HepG2 (cell line): ENCODE results near the gene CCNO. TPM values are rescaled to one million over a fixed set of nuclear protein-coding genes. Genes with fewer than 3 reads are reported as not detected.

Experiments used
- CC2D1A ChIP-seq: sonication (generic); formaldehyde crosslinking; IDR thresholded peaks from 2 replicates; pipeline ENCODE4 v1.8.1; 2023; ENCODE audit warnings: mild to moderate bottlenecking, missing genetic modification reagents
- IKZF4 ChIP-seq: sonication (generic); formaldehyde crosslinking; IDR thresholded peaks from 2 replicates; pipeline ENCODE4 v1.5.1; 2020; ENCODE audit warnings: borderline replicate concordance, mild to moderate bottlenecking, low read depth, missing genetic modification reagents; ENCODE audit errors: not compliant biosample characterization
- KDM1A ChIP-seq: IDR thresholded peaks from 2 replicates; pipeline ENCODE4 v1.6.1; 2016; ENCODE audit warnings: missing compliant biosample characterization
- LCORL ChIP-seq, 2 experiments: fragments of 450-650 bp in 1 of 2; sonication (generic) in 1 of 2; formaldehyde crosslinking in 1 of 2; IDR thresholded peaks; 2 replicates each; pipeline versions ENCODE4 v1.5.0 to v1.6.1; 2017 to 2020; ENCODE audit warnings: antibody characterized with exemption in 1 of 2, missing genetic modification reagents in 1 of 2
- ZBTB3 ChIP-seq: sonication (generic); formaldehyde crosslinking; IDR thresholded peaks from 2 replicates; pipeline ENCODE4 v1.4.0; 2020; ENCODE audit warnings: low read depth, mild to moderate bottlenecking, moderate library complexity, missing genetic modification reagents, borderline replicate concordance
- ZBTB7A ChIP-seq: sonication (generic); formaldehyde crosslinking; IDR thresholded peaks from 2 replicates; pipeline ENCODE4 v1.8.0; 2022; ENCODE audit warnings: mild to moderate bottlenecking, missing genetic modification reagents
- ZNF564 ChIP-seq: sonication (generic); formaldehyde crosslinking; IDR thresholded peaks from 2 replicates; pipeline ENCODE4 v1.8.1; 2023; ENCODE audit warnings: mild to moderate bottlenecking, missing genetic modification reagents
- ZNF777 ChIP-seq: sonication (generic); formaldehyde crosslinking; IDR thresholded peaks from 2 replicates; pipeline ENCODE4 v1.4.0; 2020; ENCODE audit warnings: missing genetic modification reagents
- polyA plus RNA-seq, 8 experiments: library from polyadenylated mRNA; depleted of rRNA in 3 of 8; stranded (reverse) in 7 of 8; unstranded in 1 of 8; fragments of >200 nt; fragmentation: Illumina TruSeq in 4 of 8; extraction: Trizol in 4 of 8; gene quantifications; 2 replicates each; pipeline versions ENCODE4 v1.2.1 to v1.2.3, GENCODE V29; 2011 to 2016; ENCODE audit warnings: low read depth in 4 of 8, missing spikeins in 1 of 8, mixed read lengths in 1 of 8; ENCODE audit not compliant: insufficient read depth in 1 of 8
- total RNA-seq, 5 experiments: library from RNA; depleted of rRNA; stranded (reverse); fragments of >200 nt; fragmentation: Illumina TruSeq; extraction: Trizol; gene quantifications; 2 replicates each; pipeline ENCODE4 v1.2.3, GENCODE V29; 2016; ENCODE audit warnings: low read depth in 1 of 5
- TF ChIP-seq, protein P1 (sequence below): sonication (generic); formaldehyde crosslinking; IDR thresholded peaks from 2 replicates; pipeline ENCODE4 v1.8.1; 2023; ENCODE audit warnings: mild to moderate bottlenecking, moderate library complexity, missing genetic modification reagents
- TF ChIP-seq, protein P2 (sequence below): sonication (generic); formaldehyde crosslinking; IDR thresholded peaks from 2 replicates; pipeline ENCODE4 v1.4.0; 2020; ENCODE audit warnings: missing genetic modification reagents
- TF ChIP-seq, protein P3 (sequence below): sonication (generic); formaldehyde crosslinking; IDR thresholded peaks from 2 replicates; pipeline ENCODE4 v1.5.0; 2020; ENCODE audit warnings: mild to moderate bottlenecking, missing genetic modification reagents, moderate library complexity
- TF ChIP-seq, protein P4 (sequence below): sonication (generic); formaldehyde crosslinking; IDR thresholded peaks from 2 replicates; pipeline ENCODE4 v1.8.1; 2023; ENCODE audit warnings: mild to moderate bottlenecking, missing genetic modification reagents
- TF ChIP-seq, protein P5 (sequence below): sonication (generic); formaldehyde crosslinking; IDR thresholded peaks from 2 replicates; pipeline ENCODE4 v1.4.0; 2020; ENCODE audit warnings: mild to moderate bottlenecking, missing genetic modification reagents
- TF ChIP-seq, protein P6 (sequence below): sonication (generic); formaldehyde crosslinking; IDR thresholded peaks from 2 replicates; pipeline ENCODE4 v1.5.0; 2020; ENCODE audit warnings: mild to moderate bottlenecking, missing genetic modification reagents, borderline replicate concordance

The CCNO gene
- total and polyA plus RNA-seq, 2 of the 13 experiments (the other 11 are each of a cell fraction or from before 2014, with no cell fraction given), result 0.07 TPM; not detected in 1

DNA sequence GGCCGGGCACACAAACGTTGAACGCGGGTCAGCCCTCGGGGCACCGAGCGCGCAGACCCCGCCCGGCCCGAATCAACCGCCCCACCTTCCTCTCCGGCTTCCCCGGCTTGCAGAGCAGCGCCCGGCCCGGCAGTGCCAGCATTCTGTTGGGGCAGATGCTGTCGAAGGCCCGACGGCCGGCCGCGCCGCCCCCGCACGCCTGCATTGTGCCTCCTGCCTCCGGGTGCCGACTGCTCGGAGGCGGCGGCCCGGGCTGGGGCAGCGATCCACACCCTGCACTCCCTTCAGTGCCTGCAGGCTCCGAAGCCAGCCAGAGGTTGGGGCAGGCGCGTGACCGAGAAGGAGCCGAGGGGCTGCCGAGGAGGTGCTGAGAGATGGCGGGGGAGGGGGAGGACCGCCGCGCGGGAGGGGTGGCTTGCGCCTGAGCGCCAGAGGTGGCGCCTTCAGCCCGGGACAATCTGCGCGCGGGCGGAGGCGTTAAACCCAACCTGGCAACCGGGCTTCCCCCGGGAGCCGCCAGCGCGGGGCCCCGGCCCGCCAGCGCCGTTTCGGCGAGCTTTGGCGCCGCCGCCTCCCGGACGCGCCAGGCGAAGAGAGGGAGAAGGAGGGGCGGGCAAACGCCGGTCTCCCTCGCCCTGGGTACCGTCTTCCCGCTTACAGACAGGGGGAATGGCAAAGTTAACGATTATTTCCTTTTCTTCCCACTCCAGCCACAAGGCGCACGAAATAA is 6.3 kb downstream of the CCNO start, which contains the start of gene MCIDAS (continued):
- TF ChIP-seq ZBTB7A (CRISPR knock-in tag) (0 out of 2 replicates have a peak, but pooled peaks have one; percentile 36), IKZF4 (CRISPR knock-in tag) (peak; percentile 10), ZNF777 (CRISPR knock-in tag) (peak; percentile 99), ZBTB3 (CRISPR knock-in tag) (no peak), LCORL (IDR thresholded peaks at IDR 0.05) (no peak), LCORL (CRISPR knock-in tag; IDR thresholded peaks at IDR 0.05) (0 out of 2 replicates have a peak, but pooled peaks have one; percentile 8), KDM1A (0 out of 2 replicates have a peak, but pooled peaks have one; percentile 35), ZNF564 (CRISPR knock-in tag) (0 out of 2 replicates have a peak, but pooled peaks have one; percentile 29), CC2D1A (no peak)
- TF ChIP-seq, protein P1, sequence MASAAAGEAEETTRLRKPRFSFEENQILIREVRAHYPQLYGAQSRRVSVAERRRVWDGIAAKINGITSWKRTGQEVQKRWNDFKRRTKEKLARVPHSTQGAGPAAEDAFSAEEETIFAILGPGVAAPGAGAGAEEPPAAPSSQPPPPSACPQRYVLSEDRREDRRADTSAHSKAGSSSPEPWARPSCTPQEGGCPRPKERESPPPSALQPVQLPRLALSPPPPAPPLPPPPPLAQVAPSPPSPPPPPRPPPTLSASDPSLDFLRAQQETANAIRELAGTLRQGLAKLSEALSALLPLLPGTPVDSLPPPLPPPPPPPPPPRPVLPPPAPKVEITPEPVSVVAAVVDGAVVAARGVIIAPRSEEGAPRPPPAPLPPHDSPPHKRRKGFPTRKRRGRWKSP, result peak; percentile 94; the same call in 1 of the 2 replicates
- TF ChIP-seq, protein P2, sequence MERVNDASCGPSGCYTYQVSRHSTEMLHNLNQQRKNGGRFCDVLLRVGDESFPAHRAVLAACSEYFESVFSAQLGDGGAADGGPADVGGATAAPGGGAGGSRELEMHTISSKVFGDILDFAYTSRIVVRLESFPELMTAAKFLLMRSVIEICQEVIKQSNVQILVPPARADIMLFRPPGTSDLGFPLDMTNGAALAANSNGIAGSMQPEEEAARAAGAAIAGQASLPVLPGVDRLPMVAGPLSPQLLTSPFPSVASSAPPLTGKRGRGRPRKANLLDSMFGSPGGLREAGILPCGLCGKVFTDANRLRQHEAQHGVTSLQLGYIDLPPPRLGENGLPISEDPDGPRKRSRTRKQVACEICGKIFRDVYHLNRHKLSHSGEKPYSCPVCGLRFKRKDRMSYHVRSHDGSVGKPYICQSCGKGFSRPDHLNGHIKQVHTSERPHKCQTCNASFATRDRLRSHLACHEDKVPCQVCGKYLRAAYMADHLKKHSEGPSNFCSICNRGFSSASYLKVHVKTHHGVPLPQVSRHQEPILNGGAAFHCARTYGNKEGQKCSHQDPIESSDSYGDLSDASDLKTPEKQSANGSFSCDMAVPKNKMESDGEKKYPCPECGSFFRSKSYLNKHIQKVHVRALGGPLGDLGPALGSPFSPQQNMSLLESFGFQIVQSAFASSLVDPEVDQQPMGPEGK (CRISPR knock-in tag), result 0 out of 2 replicates have a peak, but pooled peaks have one; percentile 36
- TF ChIP-seq, protein P3, sequence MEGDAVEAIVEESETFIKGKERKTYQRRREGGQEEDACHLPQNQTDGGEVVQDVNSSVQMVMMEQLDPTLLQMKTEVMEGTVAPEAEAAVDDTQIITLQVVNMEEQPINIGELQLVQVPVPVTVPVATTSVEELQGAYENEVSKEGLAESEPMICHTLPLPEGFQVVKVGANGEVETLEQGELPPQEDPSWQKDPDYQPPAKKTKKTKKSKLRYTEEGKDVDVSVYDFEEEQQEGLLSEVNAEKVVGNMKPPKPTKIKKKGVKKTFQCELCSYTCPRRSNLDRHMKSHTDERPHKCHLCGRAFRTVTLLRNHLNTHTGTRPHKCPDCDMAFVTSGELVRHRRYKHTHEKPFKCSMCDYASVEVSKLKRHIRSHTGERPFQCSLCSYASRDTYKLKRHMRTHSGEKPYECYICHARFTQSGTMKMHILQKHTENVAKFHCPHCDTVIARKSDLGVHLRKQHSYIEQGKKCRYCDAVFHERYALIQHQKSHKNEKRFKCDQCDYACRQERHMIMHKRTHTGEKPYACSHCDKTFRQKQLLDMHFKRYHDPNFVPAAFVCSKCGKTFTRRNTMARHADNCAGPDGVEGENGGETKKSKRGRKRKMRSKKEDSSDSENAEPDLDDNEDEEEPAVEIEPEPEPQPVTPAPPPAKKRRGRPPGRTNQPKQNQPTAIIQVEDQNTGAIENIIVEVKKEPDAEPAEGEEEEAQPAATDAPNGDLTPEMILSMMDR (CRISPR knock-in tag), result peak; percentile 30; the same call in 1 of the 2 replicates
- TF ChIP-seq, protein P4, sequence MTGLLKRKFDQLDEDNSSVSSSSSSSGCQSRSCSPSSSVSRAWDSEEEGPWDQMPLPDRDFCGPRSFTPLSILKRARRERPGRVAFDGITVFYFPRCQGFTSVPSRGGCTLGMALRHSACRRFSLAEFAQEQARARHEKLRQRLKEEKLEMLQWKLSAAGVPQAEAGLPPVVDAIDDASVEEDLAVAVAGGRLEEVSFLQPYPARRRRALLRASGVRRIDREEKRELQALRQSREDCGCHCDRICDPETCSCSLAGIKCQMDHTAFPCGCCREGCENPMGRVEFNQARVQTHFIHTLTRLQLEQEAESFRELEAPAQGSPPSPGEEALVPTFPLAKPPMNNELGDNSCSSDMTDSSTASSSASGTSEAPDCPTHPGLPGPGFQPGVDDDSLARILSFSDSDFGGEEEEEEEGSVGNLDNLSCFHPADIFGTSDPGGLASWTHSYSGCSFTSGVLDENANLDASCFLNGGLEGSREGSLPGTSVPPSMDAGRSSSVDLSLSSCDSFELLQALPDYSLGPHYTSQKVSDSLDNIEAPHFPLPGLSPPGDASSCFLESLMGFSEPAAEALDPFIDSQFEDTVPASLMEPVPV (CRISPR knock-in tag), result peak; percentile 13; the same call in 1 of the 2 replicates
- TF ChIP-seq, protein P5, sequence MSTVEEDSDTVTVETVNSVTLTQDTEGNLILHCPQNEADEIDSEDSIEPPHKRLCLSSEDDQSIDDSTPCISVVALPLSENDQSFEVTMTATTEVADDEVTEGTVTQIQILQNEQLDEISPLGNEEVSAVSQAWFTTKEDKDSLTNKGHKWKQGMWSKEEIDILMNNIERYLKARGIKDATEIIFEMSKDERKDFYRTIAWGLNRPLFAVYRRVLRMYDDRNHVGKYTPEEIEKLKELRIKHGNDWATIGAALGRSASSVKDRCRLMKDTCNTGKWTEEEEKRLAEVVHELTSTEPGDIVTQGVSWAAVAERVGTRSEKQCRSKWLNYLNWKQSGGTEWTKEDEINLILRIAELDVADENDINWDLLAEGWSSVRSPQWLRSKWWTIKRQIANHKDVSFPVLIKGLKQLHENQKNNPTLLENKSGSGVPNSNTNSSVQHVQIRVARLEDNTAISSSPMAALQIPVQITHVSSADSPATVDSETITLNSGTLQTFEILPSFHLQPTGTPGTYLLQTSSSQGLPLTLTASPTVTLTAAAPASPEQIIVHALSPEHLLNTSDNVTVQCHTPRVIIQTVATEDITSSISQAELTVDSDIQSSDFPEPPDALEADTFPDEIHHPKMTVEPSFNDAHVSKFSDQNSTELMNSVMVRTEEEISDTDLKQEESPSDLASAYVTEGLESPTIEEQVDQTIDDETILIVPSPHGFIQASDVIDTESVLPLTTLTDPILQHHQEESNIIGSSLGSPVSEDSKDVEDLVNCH (CRISPR knock-in tag), result no peak
- TF ChIP-seq, protein P6, sequence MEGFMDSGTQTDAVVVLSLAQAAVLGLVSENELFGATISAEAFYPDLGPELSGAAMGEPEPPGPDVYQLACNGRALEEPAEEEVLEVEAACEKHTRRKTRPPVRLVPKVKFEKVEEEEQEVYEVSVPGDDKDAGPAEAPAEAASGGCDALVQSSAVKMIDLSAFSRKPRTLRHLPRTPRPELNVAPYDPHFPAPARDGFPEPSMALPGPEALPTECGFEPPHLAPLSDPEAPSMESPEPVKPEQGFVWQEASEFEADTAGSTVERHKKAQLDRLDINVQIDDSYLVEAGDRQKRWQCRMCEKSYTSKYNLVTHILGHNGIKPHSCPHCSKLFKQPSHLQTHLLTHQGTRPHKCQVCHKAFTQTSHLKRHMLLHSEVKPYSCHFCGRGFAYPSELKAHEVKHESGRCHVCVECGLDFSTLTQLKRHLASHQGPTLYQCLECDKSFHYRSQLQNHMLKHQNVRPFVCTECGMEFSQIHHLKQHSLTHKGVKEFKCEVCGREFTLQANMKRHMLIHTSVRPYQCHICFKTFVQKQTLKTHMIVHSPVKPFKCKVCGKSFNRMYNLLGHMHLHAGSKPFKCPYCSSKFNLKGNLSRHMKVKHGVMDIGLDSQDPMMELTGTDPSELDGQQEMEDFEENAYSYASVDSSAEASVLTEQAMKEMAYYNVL (CRISPR knock-in tag), result 0 out of 2 replicates have a peak, but pooled peaks have one; percentile 28
